HL-60 (cell line): ENCODE measurements around the gene ARHGEF16.

ENCODE experiments used
- DNase-seq, 2 experiments: peaks; one replicate each; pipeline ENCODE4 v3.0.0-alpha.2; 2010 to 2020; ENCODE audit warnings: low read depth in 1 of 2, low spot score in 1 of 2
- H3K27ac ChIP-seq: fragments of 250-450 bp; sonication (Bioruptor Pico); replicated peaks from 2 replicates; pipeline ENCODE4 v1.5.1; 2020; ENCODE audit warnings: mild to moderate bottlenecking, moderate library complexity
- H3K27me3 ChIP-seq: fragments of 250-450 bp; sonication (Bioruptor Pico); 2 replicates; pipeline ENCODE4 v1.5.1; 2021; ENCODE audit warnings: mild to moderate bottlenecking, moderate library complexity; ENCODE audit not compliant: insufficient read depth, poor library complexity, severe bottlenecking
- H3K4me3 ChIP-seq: replicated peaks from 2 replicates; pipeline ENCODE4 v1.5.1; 2011; ENCODE audit warnings: mild to moderate bottlenecking, control low read depth, low read length; ENCODE audit not compliant: insufficient read depth
- CTCF ChIP-seq: IDR thresholded peaks from one replicate; pipeline ENCODE4 v1.5.1; 2011; ENCODE audit warnings: low read length, control low read depth, inconsistent platforms; ENCODE audit not compliant: insufficient read depth
- GABPA ChIP-seq: IDR thresholded peaks from 2 replicates; pipeline ENCODE4 v1.6.1; 2012; ENCODE audit warnings: low read depth
- POLR2AphosphoS5 ChIP-seq: IDR thresholded peaks from 2 replicates; pipeline ENCODE4 v1.6.1; 2012; ENCODE audit warnings: low read depth
- REST ChIP-seq: IDR thresholded peaks from 2 replicates; pipeline ENCODE4 v1.6.1; 2012; ENCODE audit warnings: low read depth; ENCODE audit not compliant: insufficient replicate concordance
- SPI1 ChIP-seq: IDR thresholded peaks from 2 replicates; pipeline ENCODE4 v1.6.1; 2012; ENCODE audit warnings: low read depth, mild to moderate bottlenecking, borderline replicate concordance

ARHGEF16 gene

GRCh38 chr1:3479511-3480368, 25.3 kb downstream of the ARHGEF16 start:
- H3K27me3 ChIP-seq, result peaks cover 18% of the 10 kb centered on the region
- TF ChIP-seq CTCF (no peak), GABPA (no peak), SPI1 (no peak), REST (no peak), POLR2AphosphoS5 (no peak)
- DNase-seq, result no peak
- no peak overlapping the region for H3K4me3 ChIP-seq
- no peak overlapping the region for H3K27ac ChIP-seq

- no peak for DNase-seq
- H3K27ac ChIP-seq, result no peak overlapping the region
- TF ChIP-seq CTCF (no peak), SPI1 (no peak)
- H3K27me3 ChIP-seq, result peaks cover 18% of the 10 kb centered on the region
- H3K4me3 ChIP-seq, result no peak overlapping the region
Observed at GRCh38 chr1:3480369-3480719, 25.9 kb downstream of the ARHGEF16 start.

GRCh38 chr1:3481046-3481445, 26.6 kb downstream of the ARHGEF16 start:
- DNase-seq, result no peak
- TF ChIP-seq SPI1, result no peak
- no peak for TF ChIP-seq POLR2AphosphoS5
- TF ChIP-seq GABPA, result no peak
- TF ChIP-seq CTCF, result no peak
- no peak for TF ChIP-seq REST
- Histone ChIP-seq H3K4me3 (no peak overlapping the region), H3K27me3 (peaks cover 18% of the 10 kb centered on the region), H3K27ac (no peak overlapping the region)

GRCh38 chr1:3481836-3482375, 27.4 kb downstream of the ARHGEF16 start:
- H3K27me3 ChIP-seq, result peaks cover 18% of the 10 kb centered on the region
- TF ChIP-seq REST (no peak), SPI1 (no peak), CTCF (no peak), POLR2AphosphoS5 (no peak), GABPA (no peak)
- H3K27ac ChIP-seq, result no peak overlapping the region
- no peak overlapping the region for H3K4me3 ChIP-seq
- no peak for DNase-seq
